Measurements from ENCODE around the gene CDK11B. TPM values are rescaled to one million over a fixed set of nuclear protein-coding genes. Genes with fewer than 3 reads are reported as not detected.

CDK11B gene
- total RNA-seq, 1 donor from 2014 or later = 27.9 TPM

DNA sequence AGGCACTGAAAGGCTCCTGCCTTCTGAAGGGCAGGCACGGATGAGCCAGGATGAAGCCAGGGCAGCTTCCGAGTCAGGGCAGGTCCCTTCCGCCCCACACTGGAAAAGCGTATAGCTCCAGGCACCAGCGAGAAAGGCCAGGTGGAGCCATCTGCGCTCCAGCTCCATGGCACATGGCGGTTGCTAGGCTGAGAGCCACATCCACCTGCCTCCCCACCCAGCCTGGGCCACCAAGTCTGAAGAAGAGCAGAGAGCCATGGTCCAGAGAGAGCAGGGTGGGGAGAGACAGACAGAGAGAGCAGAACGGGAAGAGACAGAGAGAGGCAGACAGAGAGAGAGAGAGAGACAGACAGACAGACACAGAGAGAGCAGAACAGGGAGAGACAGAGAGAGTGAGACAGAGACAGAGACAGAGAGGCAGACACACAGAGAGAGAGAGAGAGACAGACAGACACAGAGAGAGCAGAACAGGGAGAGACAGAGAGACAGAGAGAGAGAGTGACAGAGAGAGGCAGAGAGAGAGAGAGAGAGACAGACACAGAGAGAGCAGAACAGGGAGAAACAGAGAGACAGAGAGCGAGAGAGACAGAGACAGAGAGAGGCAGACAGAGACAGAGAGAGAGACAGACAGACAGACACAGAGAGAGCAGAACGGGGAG lies 64.1 kb downstream of the CDK11B start:
- intact Hi-C loops (cut with DNase I) = no loop called here
- ATAC-seq = no peak
- DNase-seq (ENCODE audit: low spot score) = no peak

- peak; percentile 12 for ATAC-seq
- intact Hi-C loops (cut with DNase I) = no loop called here
- DNase-seq (ENCODE audit: low spot score) = no peak
Measured at GRCh38 chr1:1593834-1594601, 64.8 kb downstream of the CDK11B start.

GRCh38 chr1:1591452-1591851 lies 67.4 kb downstream of the CDK11B start:
- ATAC-seq (no peak), DNase-seq (ENCODE audit: low spot score) (no peak)
- intact Hi-C loops (cut with DNase I) = no loop called here

Other genes with a start within 250 kb of the CDK11B start
- gene ANKRD65, start 237.7 kb downstream of the CDK11B start, total RNA-seq = 11.2 TPM
- gene VWA1, start 223.3 kb downstream of the CDK11B start, total RNA-seq = 175 TPM
- gene ATAD3C, start 209.3 kb downstream of the CDK11B start, total RNA-seq = 2.4 TPM
- gene ATAD3B, start 187.2 kb downstream of the CDK11B start, total RNA-seq = 28.6 TPM
- gene ATAD3A, start 146.8 kb downstream of the CDK11B start, total RNA-seq = 19.4 TPM
- 7.1 TPM for gene TMEM240, start 118.4 kb downstream of the CDK11B start, total RNA-seq
- 78.5 TPM for gene SSU72, start 84.1 kb downstream of the CDK11B start, total RNA-seq
- 2.4 TPM for gene FNDC10, start 58.9 kb downstream of the CDK11B start, total RNA-seq
- gene MIB2, start 43.5 kb downstream of the CDK11B start, total RNA-seq = 68.4 TPM
- 5.4 TPM for gene MMP23B, start 26.8 kb downstream of the CDK11B start, total RNA-seq
- 45.6 TPM for gene SLC35E2B, start 33.8 kb upstream of the CDK11B start, total RNA-seq
- 51.5 TPM for gene CDK11A, start 65.4 kb upstream of the CDK11B start, total RNA-seq
- gene NADK, start 119.5 kb upstream of the CDK11B start, total RNA-seq = 77.3 TPM
- gene GNB1, start 232.1 kb upstream of the CDK11B start, total RNA-seq = 280 TPM

Measured in sciatic nerve (tissue), 2 donors.